SHP77 treated with DMSO at 0.1 percent for 48 hours (cell line): ENCODE data around the gene WIPF3.
"Not testable (repeated sequence)": the region's sequence is repeated elsewhere in the genome, so short reads cannot be mapped to it uniquely, and the experiment has no call there.

Experiments used
- DNase-seq: peaks from one replicate; lab custom pipeline; 2025; lab: John Stamatoyannopoulos, UW

The WIPF3 gene

DNA sequence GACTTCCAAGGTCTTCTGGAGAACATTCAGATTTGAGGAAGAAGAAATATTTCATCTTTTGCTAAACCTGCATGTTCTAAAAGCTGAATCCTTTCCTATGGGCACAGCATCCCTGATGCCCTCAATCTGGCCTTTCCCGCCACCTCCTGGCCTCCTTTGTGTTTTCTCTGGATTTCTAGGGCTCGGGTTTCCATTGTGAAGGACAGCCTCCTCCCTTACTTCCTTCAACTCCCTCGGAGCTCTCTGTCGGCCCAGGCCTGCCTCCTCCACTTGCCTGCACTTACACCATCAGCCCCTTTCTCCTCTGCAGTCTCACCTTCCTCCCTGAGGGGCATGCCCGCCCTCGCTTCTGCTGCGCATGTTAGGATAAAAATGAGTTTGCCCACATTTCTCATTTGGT is 75.4 kb downstream of the WIPF3 start:
- no peak for DNase-seq

DNA sequence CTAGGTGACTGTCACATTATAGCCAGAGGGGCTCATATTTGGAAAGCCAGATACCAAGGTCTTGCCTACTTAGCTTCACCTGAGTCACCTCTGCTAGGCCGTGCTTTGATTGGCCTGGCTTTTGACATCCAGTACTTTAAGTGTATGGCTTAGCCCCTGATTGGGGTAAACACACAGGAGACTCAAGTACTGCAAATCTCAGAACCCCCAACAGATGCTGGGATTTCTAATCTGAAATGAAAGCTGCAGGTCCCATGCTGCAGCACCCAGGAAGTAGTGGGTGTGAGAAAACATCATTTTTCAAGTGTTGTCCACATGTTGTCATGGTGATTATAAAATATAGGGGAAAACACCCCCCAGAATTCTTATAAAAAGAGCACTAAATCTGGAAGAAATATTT is 76.2 kb downstream of the WIPF3 start:
- DNase-seq = no peak

DNA sequence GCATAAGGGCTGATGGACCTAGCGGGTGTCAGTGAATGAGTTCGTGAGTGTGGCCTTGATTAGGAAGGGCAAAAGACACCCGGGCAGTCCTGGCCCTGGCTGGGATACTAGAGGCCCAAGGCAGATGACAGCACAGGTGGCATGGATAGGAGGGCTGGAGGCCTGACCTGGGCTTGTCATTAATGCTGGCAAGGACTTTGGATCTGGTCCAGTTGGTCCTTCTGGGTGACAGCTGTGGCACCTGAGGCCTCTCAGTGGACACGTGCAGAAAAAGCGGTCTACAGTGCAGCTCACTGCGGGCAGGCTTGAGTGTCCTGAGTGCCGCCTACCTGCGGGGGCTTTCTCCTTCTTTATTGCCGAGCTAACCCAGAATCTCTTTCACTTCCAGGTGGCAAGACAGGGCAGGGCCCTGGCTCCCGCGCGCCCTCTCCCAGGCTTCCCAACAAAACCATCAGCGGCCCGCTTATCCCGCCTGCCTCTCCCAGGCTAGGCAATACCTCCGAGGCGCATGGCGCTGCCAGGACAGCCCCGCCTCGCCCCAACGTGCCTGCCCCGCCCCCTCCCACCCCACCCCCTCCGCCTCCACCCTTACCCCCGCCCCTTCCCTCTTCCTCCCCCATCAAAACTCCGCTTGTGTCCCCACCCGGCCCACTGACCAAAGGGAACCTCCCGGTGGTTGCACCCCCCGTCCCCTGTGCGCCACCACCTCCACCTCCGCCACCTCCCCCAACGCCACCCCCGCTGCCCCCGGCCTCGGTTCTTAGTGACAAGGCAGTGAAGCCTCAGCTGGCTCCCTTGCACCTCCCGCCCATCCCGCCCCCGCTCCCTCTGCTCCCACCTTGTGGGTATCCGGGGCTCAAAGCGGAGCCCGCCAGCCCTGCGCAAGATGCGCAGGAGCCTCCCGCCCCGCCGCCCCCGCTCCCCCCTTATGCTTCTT is 77.4 kb downstream of the WIPF3 start:
- no peak for DNase-seq

DNA sequence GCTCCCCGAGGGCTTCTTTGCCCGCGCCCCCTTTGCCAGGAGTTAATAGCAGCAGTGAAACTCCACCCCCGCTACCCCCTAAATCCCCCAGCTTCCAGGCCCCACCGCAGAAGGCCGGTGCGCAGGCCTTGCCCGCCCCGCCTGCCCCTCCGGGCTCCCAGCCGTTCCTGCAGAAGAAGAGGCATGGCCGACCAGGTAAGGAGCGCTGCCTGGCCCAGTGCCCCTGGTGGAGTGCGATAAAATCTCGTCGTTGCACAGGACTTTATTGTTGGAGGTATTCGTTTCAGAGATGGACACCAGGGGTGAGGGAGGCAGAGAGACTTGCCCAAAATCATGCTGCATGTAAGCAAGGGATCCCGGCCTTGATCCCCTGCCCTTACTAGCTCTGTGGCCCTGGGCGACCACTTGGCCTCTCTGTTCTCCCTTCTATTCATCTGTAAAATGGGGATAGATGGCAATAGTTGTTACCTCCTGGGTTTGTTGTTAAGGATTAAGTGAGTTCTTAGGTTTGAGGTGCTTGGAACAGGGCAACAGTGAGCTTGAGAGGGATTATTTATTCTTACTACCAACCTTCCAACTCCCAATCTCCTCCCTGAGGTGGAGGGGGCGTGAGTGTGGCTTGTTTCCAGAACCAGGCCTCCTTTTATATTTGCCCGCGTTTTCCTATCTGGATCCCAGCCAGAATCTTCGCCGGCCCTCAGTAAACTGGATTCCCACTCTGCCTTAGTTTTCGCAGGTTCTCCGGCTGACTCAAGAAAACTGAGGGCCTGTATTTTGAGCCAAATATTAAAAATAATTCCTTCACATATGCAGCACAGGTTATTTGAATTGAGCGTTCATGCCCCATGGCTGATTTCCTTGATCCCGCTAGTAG is 78.3 kb downstream of the WIPF3 start:
- peak; percentile 39 for DNase-seq

DNA sequence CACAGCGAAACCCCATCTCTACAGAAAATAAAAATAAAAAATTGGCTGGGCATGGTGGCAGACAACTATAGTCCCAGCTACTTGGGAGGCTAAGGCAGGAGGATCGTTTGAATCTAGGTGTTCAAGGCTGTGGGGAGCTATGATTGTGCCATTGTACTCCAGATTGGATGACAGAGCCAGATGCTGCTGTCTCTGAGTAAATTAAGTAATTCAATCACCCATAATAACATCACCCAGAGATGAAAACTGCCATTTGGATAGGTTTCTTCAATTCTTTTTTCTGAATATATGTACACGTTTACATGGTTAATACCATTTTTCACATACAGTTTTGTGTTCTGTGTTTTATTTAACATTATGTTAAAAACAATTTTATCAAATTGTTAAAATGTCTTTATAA is 79.3 kb downstream of the WIPF3 start:
- DNase-seq = no peak

DNA sequence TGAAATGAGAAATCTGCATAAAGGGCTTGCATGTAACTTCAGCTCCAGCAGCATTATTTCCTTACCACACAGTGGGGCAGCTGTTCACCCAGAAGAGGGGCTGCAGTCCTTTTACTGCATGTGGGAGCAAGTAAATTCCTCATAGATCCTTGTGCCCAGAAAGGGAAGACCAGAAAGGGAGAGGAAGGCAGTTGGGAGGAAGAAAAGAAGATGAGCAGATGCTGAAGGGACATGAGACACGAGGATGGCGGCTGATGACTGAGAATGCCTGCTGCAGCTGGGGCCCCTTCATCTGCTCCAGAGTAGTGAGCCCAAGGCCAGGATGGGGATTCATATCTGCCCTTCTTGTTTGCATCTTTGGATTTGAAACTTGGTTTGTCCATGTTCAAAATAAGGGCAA is 80.5 kb downstream of the WIPF3 start:
- no peak for DNase-seq

DNA sequence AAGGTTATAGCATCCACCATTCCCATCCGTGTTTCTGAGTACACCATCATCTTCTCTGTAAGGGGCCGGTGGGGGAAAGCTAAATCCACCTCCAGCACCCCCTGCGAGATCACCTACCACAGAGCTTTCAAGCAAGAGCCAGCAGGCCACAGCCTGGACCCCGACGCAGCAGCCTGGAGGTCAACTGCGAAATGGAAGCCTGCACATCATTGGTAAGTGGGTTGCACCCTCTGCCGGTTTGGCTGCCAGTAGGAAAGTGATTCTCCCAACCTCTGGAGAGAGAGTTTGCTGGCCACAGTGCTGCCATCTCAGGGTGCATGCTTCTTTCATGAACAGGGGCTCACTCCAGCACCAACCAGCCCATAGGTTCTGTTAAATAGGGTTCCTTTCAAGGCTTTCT is 81.7 kb downstream of the WIPF3 start:
- no peak for DNase-seq

DNA sequence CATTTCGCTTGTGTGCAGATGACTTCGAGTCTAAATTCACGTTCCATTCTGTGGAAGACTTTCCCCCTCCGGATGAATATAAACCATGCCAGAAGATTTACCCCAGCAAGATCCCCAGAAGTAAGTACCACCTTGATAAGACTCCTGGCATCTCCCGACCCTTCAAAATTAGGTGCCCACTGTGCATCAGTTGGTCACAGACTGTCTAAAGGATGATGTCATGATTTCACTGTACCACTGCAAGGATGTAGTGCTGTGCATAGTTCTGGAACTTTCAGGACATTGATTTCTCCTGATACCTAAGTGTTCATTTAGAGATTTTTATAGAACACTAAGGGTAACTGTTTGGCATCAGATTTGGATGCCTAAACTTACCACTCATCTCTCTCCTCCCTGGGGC is 83.0 kb downstream of the WIPF3 start:
- DNase-seq = no peak

DNA sequence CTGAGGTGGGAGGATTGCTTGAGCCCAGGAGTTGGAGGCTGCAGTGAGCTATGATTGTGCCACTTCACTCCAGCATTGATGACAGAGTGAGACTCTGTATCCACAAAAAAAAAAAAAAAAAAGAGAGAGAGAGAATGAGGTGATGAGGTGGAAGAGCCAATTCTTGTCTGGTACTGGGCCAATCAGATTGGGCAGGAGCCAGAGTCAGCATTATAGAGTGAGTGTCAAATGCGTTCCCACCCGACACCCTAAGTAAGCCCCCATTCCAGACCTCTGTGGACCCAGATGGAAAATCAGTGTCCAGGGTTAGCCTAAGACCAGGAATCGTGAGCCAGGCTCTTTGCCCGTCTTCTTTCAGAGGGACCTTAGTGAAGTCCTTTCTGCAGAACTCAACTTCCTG is 83.9 kb downstream of the WIPF3 start:
- no peak for DNase-seq

DNA sequence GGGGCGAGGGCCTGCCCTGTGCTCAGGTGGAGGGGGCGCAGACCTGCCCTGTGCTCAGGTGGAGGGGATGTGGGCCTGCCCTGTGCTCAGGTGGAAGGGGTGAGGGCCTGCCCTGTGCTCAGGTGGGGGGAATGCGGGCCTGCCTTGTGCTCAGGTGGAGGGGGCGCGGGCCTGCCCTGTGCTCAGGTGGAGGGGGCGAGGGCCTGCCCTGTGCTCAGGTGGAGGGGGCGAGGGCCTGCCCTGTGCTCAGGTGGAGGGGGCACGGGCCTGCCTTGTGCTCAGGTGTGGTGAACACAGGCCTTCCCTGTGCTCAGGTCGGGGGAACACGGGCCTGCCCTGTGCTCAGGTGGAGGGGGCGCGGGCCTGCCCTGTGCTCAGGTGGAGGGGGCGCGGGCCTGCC is 84.5 kb downstream of the WIPF3 start:
- DNase-seq = not testable (repeated sequence)

DNA sequence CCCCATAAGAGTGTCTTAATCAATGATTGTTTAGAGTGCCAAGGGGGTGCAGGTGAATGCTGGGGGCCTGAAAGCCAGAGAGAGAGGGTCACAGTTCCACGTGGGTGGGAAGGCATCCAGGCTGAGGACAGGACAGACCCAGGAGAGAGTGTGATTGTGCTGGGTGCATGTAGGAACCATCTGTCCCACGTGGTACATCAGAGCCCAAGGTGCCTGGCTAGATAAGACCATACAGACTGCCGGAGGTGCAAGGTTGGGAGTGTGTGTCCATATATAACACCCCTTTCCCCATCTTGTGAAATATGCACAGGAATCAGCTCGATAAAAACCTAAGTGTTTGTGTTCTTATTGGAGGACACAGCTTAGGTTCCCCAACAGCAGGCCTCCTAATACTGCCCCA is 85.5 kb downstream of the WIPF3 start:
- no peak for DNase-seq

DNA sequence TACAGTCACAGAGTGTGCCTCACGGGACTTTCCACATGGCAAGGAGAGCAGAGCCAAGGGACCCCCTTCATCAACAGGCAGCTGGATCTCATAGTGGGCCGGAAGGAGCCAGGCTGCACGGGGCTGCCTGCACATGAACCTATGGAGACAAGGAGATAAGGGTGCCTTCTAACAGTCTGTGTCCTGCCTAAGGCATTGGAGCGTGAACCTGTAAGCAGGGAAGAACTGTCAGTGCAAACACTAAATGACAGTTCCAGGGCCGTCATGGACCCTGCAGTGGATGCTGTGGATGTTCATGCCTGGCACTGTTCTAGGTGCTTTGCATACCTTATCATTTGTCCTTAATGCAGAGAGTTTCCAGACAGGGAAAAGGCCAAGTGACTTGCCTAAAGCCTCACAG is 85.9 kb downstream of the WIPF3 start:
- DNase-seq = no peak

DNA sequence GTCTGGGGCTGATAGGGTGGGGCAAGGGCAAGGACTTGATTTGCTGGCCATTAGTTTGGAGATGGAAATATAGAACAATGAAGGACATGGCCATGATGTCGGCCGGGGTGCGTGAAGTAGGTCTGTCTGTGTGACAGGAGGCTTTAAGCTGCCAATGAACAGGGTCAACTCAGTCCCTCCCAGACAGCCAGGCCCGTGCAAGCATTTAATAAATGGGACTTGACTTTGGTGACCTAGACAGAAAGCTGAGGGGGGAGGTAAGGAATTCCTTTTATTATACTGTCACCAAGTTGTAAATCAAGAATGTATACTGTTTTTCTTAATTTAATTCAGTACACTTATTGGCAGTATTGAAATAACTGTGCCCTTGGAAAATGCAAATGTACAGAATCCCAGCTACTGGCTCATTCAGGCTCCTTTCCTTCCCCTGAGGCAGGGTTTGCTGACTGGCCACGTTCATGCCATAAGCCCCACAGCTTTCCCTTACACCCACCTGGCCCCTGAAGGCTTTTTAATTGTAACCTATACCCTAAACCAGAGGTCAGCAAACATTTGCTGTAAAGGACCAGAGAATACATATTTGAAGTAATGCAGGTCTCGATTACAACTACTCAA is 87.2 kb downstream of the WIPF3 start:
- DNase-seq = no peak

DNA sequence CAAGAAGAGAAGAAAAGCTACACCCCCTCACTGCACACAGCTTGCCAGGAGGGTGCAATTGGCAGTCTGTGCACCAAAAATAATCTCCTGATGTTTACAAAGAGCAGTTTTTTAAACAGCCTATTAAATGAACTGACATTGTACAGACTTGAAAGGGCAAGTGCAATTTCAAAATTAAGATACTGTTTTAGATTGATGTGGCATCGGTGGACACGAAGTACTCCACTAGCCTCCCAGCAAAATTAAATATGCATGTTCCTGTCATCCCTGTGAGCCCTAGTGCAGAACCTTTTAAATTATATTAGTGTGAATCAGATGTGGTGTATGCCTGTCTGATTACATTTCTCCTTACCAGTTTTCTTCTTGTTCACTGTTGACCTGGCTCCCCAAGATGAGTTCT is 87.9 kb downstream of the WIPF3 start:
- DNase-seq = no peak

DNA sequence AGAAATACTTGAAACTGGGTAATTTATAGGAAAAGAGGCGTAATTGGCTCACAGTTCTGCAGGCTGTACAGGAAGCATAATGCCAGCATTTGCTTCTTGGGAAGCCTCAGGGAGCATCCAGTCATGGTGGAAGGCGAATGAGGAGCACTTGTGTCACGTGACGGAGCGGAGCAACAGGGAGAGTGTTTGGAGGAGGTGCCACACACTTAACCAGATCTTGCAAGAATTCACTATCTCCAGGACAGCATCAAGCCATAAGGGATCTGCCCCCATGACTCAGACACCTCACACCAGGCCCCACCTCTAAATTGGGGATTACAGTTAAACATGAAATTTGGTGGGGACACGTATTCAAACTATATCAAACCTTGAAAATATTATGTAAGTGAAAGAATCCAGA is 89.3 kb downstream of the WIPF3 start:
- DNase-seq = no peak

DNA sequence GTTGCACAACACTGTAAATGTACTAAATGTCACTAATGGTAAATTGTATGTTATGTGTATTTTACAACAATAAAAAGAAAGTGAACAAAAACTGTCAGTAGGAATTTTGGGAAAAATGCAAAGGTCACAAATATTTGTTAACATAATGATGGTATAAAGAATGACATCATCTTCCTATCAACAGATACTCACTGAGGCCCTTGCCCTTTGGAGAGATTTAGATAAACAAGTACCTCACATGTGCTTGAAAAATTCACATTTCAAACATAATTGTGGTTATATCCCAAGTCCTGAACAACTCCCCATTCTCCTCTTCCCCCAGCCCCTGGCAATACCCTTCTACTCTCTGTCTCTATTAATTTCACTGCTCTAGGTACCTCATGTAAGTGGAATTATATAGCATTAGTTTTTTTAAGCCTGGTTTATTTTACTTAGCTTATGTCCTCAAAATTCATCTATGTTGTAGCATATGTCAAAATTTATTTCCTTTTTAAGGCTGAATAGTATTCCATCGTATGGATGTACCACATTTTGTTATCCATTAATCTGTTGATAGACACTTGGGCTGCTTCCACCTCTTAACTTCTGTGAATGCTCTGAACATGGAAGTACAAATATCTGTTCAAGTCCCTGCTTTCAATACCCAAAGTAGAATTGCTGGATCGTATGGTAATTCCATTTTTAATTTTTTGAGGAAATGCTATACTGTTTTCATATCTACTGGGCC is 90.5 kb downstream of the WIPF3 start:
- no peak for DNase-seq

DNA sequence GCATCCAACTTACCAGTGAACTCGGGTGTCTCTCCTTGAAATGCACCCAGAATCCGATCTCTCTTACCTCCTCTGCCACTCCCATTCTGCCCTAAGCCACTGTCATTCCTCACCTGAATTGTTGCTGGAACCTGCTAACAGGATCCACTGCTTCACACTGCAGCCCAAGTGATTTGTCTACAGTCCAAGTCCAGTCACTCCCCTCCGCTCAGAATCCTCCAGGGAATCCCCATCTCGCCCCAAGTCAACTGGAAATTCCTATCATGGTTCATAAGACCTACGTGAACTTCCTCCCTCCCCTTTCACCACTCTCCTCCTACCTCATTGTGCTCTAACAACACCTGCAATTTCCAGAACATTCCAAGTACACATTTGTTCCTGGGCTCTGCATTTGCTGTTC is 92.0 kb downstream of the WIPF3 start:
- DNase-seq = no peak

DNA sequence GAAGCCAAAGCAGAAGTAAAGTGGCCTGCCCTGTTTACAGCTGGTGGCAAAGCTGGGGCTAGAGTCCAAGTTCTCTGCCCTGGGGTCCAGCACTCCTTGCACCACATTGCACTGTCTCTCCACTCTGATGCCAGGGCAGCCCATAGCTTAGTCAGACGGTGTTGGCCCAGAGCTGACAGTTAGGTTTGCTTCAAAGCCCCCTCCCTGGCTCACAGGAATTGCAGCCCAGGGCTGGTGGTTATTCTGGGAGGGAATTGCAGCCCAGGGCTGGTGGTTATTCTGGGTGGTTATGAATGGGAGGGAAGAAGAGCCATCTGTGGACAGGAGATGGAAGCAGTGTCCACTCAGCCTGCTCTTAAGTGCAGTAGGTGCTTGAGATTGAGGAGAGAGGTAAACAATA is 94.4 kb downstream of the WIPF3 start:
- no peak for DNase-seq

DNA sequence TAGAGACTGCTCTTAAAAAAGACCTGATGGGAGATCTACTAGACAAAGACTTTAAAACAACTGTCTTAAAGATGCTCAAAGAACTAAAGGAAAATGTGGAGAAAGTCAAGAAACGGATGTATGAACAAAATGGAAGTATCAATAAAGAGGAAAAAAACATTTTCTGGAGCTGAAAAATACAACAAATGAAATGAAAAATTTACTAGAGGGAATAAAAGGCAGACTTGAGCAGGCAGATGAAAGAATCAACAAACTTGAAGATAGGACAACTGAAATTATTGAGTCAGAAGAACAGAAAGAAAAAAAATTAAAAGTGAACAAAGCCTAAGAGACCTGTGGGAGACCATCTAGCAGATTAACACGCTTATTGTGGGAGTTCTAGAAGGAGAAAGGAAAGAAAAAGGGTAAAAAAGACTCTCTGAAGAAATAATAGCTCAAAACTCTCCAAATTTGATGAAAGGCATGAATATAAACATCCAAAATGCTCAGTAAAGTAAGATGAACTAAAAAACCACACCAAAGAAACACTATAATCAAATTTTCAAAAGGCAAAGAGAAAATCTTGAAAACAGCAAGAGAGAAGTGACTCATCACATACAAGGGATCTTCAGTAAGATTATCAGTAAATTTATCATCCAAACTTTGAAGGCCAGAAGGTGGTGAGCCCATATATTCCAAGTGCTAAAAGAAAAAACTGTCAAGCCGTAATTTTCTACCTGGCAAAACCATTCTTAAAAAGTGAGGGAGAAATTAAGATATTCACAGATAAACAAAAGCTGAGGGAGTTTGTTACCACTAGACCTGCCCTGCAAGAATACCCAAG is 100.1 kb downstream of the WIPF3 start:
- DNase-seq = no peak

DNA sequence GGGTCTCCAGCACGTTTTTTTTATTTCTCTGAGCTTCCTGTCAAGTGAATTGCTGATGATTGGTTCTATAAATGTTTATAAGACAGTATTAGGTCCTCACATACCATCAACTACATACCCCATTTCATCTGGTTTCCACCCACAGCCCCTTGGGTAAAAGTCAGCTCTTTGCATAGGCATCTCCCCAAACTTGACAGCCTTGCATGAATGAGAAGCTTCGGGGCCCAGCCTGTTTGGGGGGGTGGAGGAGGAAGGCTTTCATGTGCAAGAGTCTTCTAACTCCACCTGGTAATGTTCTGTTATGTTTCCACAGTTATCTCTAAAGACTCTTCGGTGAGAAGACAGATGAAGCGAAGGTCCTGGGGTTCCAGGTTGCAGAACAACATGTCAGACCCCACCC is 107.9 kb downstream of the WIPF3 start:
- DNase-seq = no peak
